ENCODE results near the gene AP1G1. TPM values are rescaled to one million over a fixed set of nuclear protein-coding genes. Genes with fewer than 3 reads are reported as not detected.

The AP1G1 gene
- total RNA-seq, 2 donors from 2014 or later = 38.6 to 44.6 TPM

DNA sequence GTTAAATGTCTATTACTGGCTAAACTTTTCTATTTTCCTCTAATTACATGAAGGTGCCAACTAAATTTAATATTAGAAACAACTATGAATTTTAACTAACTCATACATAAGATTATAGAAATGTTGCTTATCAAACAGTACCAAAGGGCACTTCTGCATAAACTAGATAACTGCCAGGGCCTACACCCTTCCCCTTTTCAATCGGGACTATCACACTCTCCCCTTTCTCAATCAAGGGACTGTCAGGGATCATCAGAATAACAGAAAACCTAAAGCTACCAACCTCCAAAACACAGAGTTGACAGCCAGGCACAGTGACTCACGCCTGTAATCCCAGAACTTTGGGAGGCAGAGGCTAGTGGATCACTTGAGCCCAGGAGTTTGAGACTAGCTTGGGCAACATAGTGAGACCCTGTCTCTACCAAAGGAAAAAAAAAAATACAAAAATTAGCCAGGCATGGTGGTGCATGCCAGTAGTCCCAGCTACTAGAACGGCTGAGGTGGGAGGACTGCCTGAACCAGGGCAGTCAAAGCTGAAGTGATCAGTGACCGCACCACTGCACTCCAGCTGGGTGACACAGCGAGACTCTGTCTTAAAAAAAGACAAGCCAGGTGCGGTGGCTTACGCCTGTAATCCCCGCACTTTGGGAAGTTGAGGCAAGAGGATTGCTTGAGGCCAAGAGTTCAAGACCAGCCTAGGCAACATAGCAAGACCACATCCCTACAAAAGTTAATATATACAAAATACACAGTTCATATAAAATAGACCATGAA is 80.9 kb downstream of the AP1G1 start:
- peaks cover 22% of the 10 kb centered on the region for H3K36me3 ChIP-seq
- peaks cover 0 to 19% of the 10 kb centered on the region in 2 donors for H3K4me1 ChIP-seq
- no peak overlapping the region for H3K27ac ChIP-seq
- TF ChIP-seq, protein P1, sequence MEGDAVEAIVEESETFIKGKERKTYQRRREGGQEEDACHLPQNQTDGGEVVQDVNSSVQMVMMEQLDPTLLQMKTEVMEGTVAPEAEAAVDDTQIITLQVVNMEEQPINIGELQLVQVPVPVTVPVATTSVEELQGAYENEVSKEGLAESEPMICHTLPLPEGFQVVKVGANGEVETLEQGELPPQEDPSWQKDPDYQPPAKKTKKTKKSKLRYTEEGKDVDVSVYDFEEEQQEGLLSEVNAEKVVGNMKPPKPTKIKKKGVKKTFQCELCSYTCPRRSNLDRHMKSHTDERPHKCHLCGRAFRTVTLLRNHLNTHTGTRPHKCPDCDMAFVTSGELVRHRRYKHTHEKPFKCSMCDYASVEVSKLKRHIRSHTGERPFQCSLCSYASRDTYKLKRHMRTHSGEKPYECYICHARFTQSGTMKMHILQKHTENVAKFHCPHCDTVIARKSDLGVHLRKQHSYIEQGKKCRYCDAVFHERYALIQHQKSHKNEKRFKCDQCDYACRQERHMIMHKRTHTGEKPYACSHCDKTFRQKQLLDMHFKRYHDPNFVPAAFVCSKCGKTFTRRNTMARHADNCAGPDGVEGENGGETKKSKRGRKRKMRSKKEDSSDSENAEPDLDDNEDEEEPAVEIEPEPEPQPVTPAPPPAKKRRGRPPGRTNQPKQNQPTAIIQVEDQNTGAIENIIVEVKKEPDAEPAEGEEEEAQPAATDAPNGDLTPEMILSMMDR (IDR thresholded peaks at IDR 0.05) = no peak
- H3K4me3 ChIP-seq = no peak overlapping the region
- no peaks in the 10 kb centered on the region for H3K27me3 ChIP-seq
- no peak for DNase-seq (ENCODE audit: low spot score)
- no peaks in the 10 kb centered on the region for H3K9me3 ChIP-seq

DNA sequence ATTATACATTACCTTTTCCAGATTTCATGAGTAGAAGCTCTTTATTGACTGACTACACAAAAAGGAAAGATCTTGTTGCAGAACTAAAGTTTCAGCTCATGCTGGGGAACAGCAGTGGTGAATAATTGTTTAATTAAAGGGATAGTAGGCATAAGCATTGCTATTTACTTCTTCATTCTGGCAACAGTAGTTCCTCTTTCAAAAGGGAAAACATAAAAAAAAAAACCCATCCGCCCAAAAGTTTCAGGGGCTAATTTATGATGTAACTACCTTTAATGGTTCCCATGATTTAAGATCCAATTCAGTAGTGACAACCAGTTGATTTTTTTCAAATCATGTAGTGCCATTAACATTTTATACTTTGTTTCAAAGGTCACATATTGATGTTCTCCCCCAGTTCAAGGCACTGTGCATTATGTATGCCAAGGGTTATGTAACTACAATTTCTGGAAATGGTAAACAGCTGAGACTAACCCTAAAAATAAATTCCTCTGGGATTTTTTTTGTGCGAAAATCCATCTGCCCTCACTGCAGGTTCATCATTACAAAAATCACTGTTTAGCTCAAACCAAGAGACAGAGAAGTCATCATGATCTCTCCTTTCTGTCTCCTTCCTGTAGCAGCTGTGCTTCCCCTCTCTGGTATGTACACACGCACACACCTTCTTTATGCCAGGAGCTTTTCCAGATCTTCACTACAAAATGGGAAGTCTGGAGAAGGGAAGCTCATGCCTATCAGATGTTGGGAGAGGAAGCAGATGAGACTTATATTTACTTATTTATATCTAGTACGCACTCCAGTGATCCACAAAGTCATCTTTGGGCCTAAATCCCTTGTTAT is 81.9 kb downstream of the AP1G1 start:
- no peak overlapping the region for H3K27ac ChIP-seq

GRCh38 chr16:71724320-71724751 is 84.3 kb downstream of the AP1G1 start, which contains the start of gene PHLPP2:
PHLPP2 (minus strand) TSS chr16:71724701; CDS start chr16:71714795, 9,906 bp downstream.
- peaks cover 0 to 27% of the 10 kb centered on the region in 2 donors for H3K4me1 ChIP-seq
- DNase-seq (ENCODE audit: low spot score) = no peak
- TF ChIP-seq, protein P1 (IDR thresholded peaks at IDR 0.05) = no peak
- H3K36me3 ChIP-seq = no peaks in the 10 kb centered on the region
- no peaks in the 10 kb centered on the region for H3K9me3 ChIP-seq
- no peaks in the 10 kb centered on the region for H3K27me3 ChIP-seq
- H3K27ac ChIP-seq = peak within 1 kb of the TSS; percentile 87 to 94
- H3K4me3 ChIP-seq = peak within 1 kb of the TSS; percentile 77 to 89

More for the DNA sequence above, 81.9 kb downstream of the AP1G1 start:
- no peak overlapping the region for H3K4me3 ChIP-seq
- TF ChIP-seq, protein P1 (IDR thresholded peaks at IDR 0.05) = no peak
- no peaks in the 10 kb centered on the region for H3K27me3 ChIP-seq
- peaks cover 0 to 27% of the 10 kb centered on the region in 2 donors for H3K4me1 ChIP-seq
- H3K36me3 ChIP-seq = peaks cover 11% of the 10 kb centered on the region
- no peaks in the 10 kb centered on the region for H3K9me3 ChIP-seq
- DNase-seq (ENCODE audit: low spot score) = no peak

DNA sequence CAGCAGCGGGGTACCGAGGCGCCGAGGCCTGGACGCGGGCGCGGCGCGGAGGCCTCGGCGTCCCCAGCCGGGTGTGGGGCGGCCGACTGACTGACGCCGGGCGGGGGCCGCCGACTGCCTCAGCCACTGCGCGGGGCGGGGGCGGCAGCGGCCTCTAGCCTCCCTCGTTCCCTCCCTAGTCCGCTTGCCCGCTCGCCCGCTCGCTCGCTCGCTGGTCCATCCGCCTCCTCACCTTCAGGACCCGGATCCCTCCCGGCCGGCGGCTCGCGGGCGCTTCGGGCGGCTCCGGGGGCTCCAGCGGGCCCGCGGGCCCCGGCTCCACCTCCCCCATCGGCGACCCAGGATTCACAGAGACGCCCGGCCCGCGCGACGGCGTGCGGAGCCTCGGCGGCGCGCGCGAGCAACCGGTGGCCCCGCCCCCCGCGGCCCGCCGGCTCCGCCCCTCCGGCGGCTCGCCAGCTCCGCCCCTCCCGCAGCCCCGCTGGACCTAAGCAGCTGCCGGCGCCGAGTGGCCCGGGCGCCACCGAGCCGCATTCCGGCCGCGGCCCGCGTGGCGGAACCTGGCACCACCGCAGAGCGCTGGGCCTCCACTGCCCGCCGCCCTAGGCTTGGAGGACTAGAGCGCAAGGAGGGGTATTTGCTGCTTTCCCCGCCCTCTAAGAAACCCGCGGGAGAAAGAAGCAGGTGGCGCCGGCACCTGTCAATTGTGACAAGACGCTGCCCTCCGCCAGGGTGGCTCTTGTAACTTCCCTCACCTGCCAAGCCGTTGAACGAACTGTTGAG is 84.9 kb downstream of the AP1G1 start:
- Histone ChIP-seq H3K9me3 (no peaks in the 10 kb centered on the region), H3K4me1 (peaks cover 0 to 27% of the 10 kb centered on the region in 2 donors), H3K27me3 (no peaks in the 10 kb centered on the region), H3K4me3 (peak overlapping the region; percentile 77 to 89), H3K36me3 (no peaks in the 10 kb centered on the region), H3K27ac (peak overlapping the region; percentile 87 to 94)
- TF ChIP-seq, protein P1 (IDR thresholded peaks at IDR 0.05) = no peak
- DNase-seq (ENCODE audit: low spot score) = peak; percentile 67

DNA sequence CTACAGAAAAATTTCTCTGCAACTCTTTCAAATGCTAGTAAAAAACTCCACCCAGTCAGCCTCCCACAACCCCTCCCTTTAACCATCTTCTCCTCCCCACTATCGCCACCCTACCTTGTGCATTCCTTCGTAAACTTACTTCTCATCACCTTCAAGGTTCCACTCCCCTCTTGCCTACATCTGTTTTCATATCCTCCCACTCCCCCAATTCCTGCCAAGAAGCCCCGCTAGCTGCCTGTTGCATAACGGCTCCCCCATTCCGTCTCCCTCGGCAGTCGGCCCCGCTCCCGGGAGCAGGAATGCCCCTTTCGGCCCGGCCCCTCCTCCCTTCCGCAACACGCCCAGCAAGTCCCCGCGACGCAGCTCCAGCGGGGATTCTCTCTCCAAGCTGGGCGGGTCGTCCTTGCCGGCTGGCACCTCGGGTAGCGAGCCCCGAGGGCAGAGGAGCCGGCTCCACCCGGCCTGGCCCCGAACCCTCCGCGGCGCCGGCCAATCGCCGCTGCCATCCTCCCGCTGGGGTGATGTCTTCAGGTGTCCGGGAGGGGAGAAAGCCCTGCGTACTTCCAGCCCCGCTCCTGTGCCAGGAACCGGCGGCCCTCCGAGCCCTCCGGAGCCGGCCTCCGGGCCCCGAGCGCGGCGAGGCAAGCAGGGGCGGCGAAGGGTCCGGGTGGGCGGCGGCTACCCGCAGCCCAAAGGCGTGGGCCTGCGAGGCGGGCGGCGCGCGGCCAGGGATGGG is 85.7 kb downstream of the AP1G1 start:
- Histone ChIP-seq H3K4me1 (peaks cover 0 to 27% of the 10 kb centered on the region in 2 donors), H3K36me3 (no peaks in the 10 kb centered on the region), H3K27me3 (no peaks in the 10 kb centered on the region), H3K4me3 (peak overlapping the region; percentile 77 to 89), H3K9me3 (no peaks in the 10 kb centered on the region), H3K27ac (peak overlapping the region; percentile 87 to 94)
- DNase-seq (ENCODE audit: low spot score) = peak; percentile 69
- TF ChIP-seq, protein P1 (IDR thresholded peaks at IDR 0.05) = no peak
